H1 (cell line): ENCODE data around the gene TPRA1. TPM values are rescaled to one million over a fixed set of nuclear protein-coding genes. Genes with fewer than 3 reads are reported as not detected.

Source experiments
- CTCF ChIA-PET: fragments of 300-600 bp; sonication (Branson Sonifier 250); formaldehyde crosslinking; loops from one replicate; lab custom pipeline; 2021; ENCODE audit not compliant: partially characterized antibody; lab: Charles Lee
- POLR2A ChIA-PET: fragments of 300-600 bp; sonication (Branson Sonifier 250); formaldehyde crosslinking; loops from one replicate; lab custom pipeline; 2021; ENCODE audit warnings: inconsistent platforms; ENCODE audit not compliant: partially characterized antibody; lab: Charles Lee
- DNase-seq, 2 experiments: peaks; one replicate each; pipeline versions ENCODE4 v3.0.0 to v3.0.0-alpha.2; 2010 to 2022; ENCODE audit warnings: low spot score in 2 of 2, low read depth in 1 of 2, mixed read lengths in 1 of 2
- FAIRE-seq: peaks from 2 replicates; lab custom pipeline; 2011; peaks lifted over from hg19 to GRCh38; lab: Jason Lieb, UNC
- H2AFZ ChIP-seq: 2 replicates; pipeline ENCODE4 v1.8.1; 2012; ENCODE audit warnings: low read length, inconsistent platforms
- H2AK5ac ChIP-seq: 2 replicates; pipeline ENCODE4 v1.6.1; 2013; ENCODE audit warnings: low read depth, low read length
- H2BK120ac ChIP-seq: replicated peaks from 2 replicates; pipeline ENCODE3; 2013; ENCODE audit warnings: low read depth, low read length, inconsistent platforms
- H2BK12ac ChIP-seq: 2 replicates; pipeline ENCODE4 v1.6.1; 2013; ENCODE audit warnings: low read depth, low read length
- H2BK15ac ChIP-seq: 2 replicates; pipeline ENCODE4 v1.6.1; 2013; ENCODE audit warnings: low read length
- H2BK20ac ChIP-seq: 2 replicates; pipeline ENCODE4 v1.6.1; 2013; ENCODE audit warnings: low read length
- H2BK5ac ChIP-seq: 2 replicates; pipeline ENCODE4 v1.6.1; 2013; ENCODE audit warnings: low read depth, low read length
- H3K14ac ChIP-seq: 2 replicates; pipeline ENCODE4 v1.6.1; 2013; ENCODE audit warnings: inconsistent platforms; ENCODE audit not compliant: insufficient read length
- H3K18ac ChIP-seq: 2 replicates; pipeline ENCODE4 v1.6.1; 2013; ENCODE audit warnings: low read length; ENCODE audit errors: extremely low read depth
- H3K23ac ChIP-seq: 2 replicates; pipeline ENCODE4 v1.6.1; 2013; ENCODE audit warnings: inconsistent platforms; ENCODE audit not compliant: insufficient read length
- H3K23me2 ChIP-seq: 2 replicates; pipeline ENCODE4 v1.6.1; 2013; ENCODE audit warnings: low read depth, low read length
- H3K27ac ChIP-seq: 2 replicates; pipeline ENCODE4 v1.6.1; 2011; ENCODE audit warnings: low read depth, low read length, inconsistent platforms
- H3K27me3 ChIP-seq, 4 experiments: replicated peaks in 1 of 4; 1 replicate in 1 of 4; 2 replicates in 3 of 4; pipeline versions ENCODE4 v1.6.1 to v1.8.1; 2011 to 2013; ENCODE audit warnings: low read length in 3 of 4, mild to moderate bottlenecking in 3 of 4, inconsistent platforms in 2 of 4, mixed read lengths in 2 of 4, moderate library complexity in 1 of 4; ENCODE audit not compliant: control insufficient read depth in 3 of 4, insufficient read depth in 3 of 4; ENCODE audit errors: extremely low read depth in 1 of 4
- H3K36me3 ChIP-seq, 4 experiments: 2 replicates each; pipeline versions ENCODE4 v1.6.1 to v1.8.1; 2011 to 2013; ENCODE audit warnings: mild to moderate bottlenecking in 4 of 4, low read length in 3 of 4, moderate library complexity in 2 of 4, control low read depth in 1 of 4, inconsistent platforms in 1 of 4; ENCODE audit not compliant: insufficient read depth in 4 of 4, control insufficient read depth in 2 of 4
- H3K4ac ChIP-seq: replicated peaks from 2 replicates; pipeline ENCODE3; 2013; ENCODE audit warnings: low read length, low read depth, mixed read lengths, inconsistent platforms; ENCODE audit not compliant: insufficient read length
- H3K4me1 ChIP-seq, 4 experiments: replicated peaks in 1 of 4; 1 replicate in 1 of 4; 2 replicates in 3 of 4; pipeline versions ENCODE4 v1.6.1 to v1.8.1; 2011 to 2013; ENCODE audit warnings: low read length in 3 of 4, inconsistent platforms in 2 of 4, mixed read lengths in 1 of 4; ENCODE audit not compliant: insufficient read depth in 4 of 4, control insufficient read depth in 3 of 4
- H3K4me2 ChIP-seq, 2 experiments: 2 replicates each; pipeline versions ENCODE4 v1.6.1 to v1.8.1; 2011 to 2013; ENCODE audit warnings: low read depth in 2 of 2, low read length in 2 of 2, control low read depth in 1 of 2, inconsistent platforms in 1 of 2, mild to moderate bottlenecking in 1 of 2; ENCODE audit not compliant: insufficient read depth in 1 of 2
- H3K4me3 ChIP-seq, 4 experiments: fragments of 200-600, 300-600 bp in 1 of 4; sonication (generic), shearing (Covaris generic), sonication (Bioruptor Twin) in 1 of 4; 2 replicates each; pipeline versions ENCODE4 v1.5.1 to v1.8.1; 2011 to 2016; ENCODE audit warnings: low read length in 4 of 4, low read depth in 3 of 4, control low read depth in 2 of 4, inconsistent platforms in 2 of 4, mild to moderate bottlenecking in 2 of 4, mixed read lengths in 1 of 4, moderate library complexity in 1 of 4; ENCODE audit not compliant: insufficient read depth in 2 of 4; ENCODE audit errors: extremely low read depth in 1 of 4
- H3K56ac ChIP-seq: replicated peaks from 2 replicates; pipeline ENCODE3; 2013; ENCODE audit warnings: low read depth, mild to moderate bottlenecking, mixed read lengths, low read length, inconsistent platforms; ENCODE audit not compliant: insufficient read length
- H3K79me1 ChIP-seq: 2 replicates; pipeline ENCODE4 v1.6.1; 2013; ENCODE audit warnings: low read depth, low read length, control low read depth
- H3K79me2 ChIP-seq, 2 experiments: 2 replicates each; pipeline versions ENCODE4 v1.6.1 to v1.8.1; 2012 to 2013; ENCODE audit warnings: low read length in 2 of 2, mild to moderate bottlenecking in 2 of 2, inconsistent platforms in 1 of 2; ENCODE audit not compliant: insufficient read depth in 2 of 2, control insufficient read depth in 1 of 2
- H3K9ac ChIP-seq, 4 experiments: replicated peaks in 1 of 4; 1 replicate in 1 of 4; 2 replicates in 3 of 4; pipeline versions ENCODE4 v1.6.1 to v1.8.1; 2011 to 2013; ENCODE audit warnings: low read depth in 3 of 4, low read length in 3 of 4, control low read depth in 2 of 4, mild to moderate bottlenecking in 2 of 4, moderate library complexity in 2 of 4, inconsistent platforms in 1 of 4; ENCODE audit errors: extremely low read depth in 1 of 4
- H3K9me3 ChIP-seq, 2 experiments: 2 replicates each; pipeline versions ENCODE4 v1.6.1 to v1.8.1; 2012 to 2013; ENCODE audit warnings: mild to moderate bottlenecking in 2 of 2, moderate library complexity in 2 of 2, control low read depth in 1 of 2, inconsistent platforms in 1 of 2, low read depth in 1 of 2, low read length in 1 of 2, mixed read lengths in 1 of 2; ENCODE audit not compliant: insufficient read depth in 2 of 2
- H4K20me1 ChIP-seq, 2 experiments: replicated peaks in 1 of 2; 2 replicates each; pipeline versions ENCODE3 to v1.8.1; 2011 to 2013; ENCODE audit warnings: inconsistent platforms in 2 of 2, low read length in 2 of 2, mild to moderate bottlenecking in 1 of 2; ENCODE audit not compliant: insufficient read depth in 2 of 2, control insufficient read depth in 1 of 2
- H4K5ac ChIP-seq: 2 replicates; pipeline ENCODE4 v1.6.1; 2013; ENCODE audit warnings: low read length, low read depth, mixed read lengths, inconsistent platforms; ENCODE audit not compliant: insufficient read length
- H4K8ac ChIP-seq: 2 replicates; pipeline ENCODE4 v1.8.0; 2013; ENCODE audit warnings: mild to moderate bottlenecking, moderate library complexity, low read length, inconsistent platforms; ENCODE audit not compliant: insufficient read depth; ENCODE audit errors: extremely low read depth
- H4K91ac ChIP-seq: replicated peaks from 2 replicates; pipeline ENCODE3; 2013; ENCODE audit warnings: low read length, mixed read lengths, inconsistent platforms; ENCODE audit not compliant: insufficient read length
- CBX5 ChIP-seq: fragments of 300-800, 300-1000 bp; sonication (generic); IDR thresholded peaks from 2 replicates; pipeline ENCODE4 v1.7.1; 2016; ENCODE audit warnings: antibody characterized with exemption, low read length, low read depth
- EZH2 ChIP-seq: fragments of 200-600 bp; sonication (generic); IDR thresholded peaks from 2 replicates; pipeline ENCODE4 v1.7.1; 2012; ENCODE audit warnings: low read depth, mild to moderate bottlenecking, moderate library complexity, low read length, inconsistent platforms; ENCODE audit not compliant: severe bottlenecking
- HDAC6 ChIP-seq: IDR thresholded peaks from one replicate; pipeline ENCODE4 v1.7.1; 2012; ENCODE audit warnings: low read depth, mild to moderate bottlenecking, inconsistent platforms, low read length, moderate library complexity
- KDM1A ChIP-seq: fragments of 200-600, 300-600 bp; sonication (generic); IDR thresholded peaks from 2 replicates; pipeline ENCODE4 v1.7.1; 2016; ENCODE audit warnings: mild to moderate bottlenecking, low read length, borderline replicate concordance
- MAFK ChIP-seq: IDR thresholded peaks from 2 replicates; pipeline ENCODE4 v1.6.1; 2012; ENCODE audit warnings: low read depth, mild to moderate bottlenecking, improper control_type of control experiment, low read length
- TBP ChIP-seq: IDR thresholded peaks from 2 replicates; pipeline ENCODE4 v1.6.1; 2011; ENCODE audit warnings: low read depth, low read length, improper control_type of control experiment
- WGBS, 2 experiments: shearing (Covaris generic) in 1 of 2; methylation state at CpG; one replicate each; pipeline versions ENCODE4 v1.1.6 to v1.1.7; 2013 to 2015; ENCODE audit warnings: low lambda C conversion rate in 2 of 2, mixed read lengths in 2 of 2, inconsistent platforms in 1 of 2, low coverage in 1 of 2, missing lambda C conversion rate in 1 of 2; ENCODE audit not compliant: insufficient replicate concordance in 2 of 2, insufficient coverage in 1 of 2, insufficient read length in 1 of 2; ENCODE audit errors: extremely low coverage in 1 of 2, missing lambda C conversion rate in 1 of 2; 5-methylcytosine and 5-hydroxymethylcytosine counted together
- polyA plus RNA-seq, 7 experiments: library from polyadenylated mRNA; depleted of rRNA in 3 of 7; stranded (reverse) in 5 of 7; unstranded in 2 of 7; fragments of >200 nt in 5 of 7; fragments of 200-250 nt in 2 of 7; gene quantifications; 1 replicate in 5 of 7; 2 replicates in 1 of 7; 4 replicates in 1 of 7; pipeline versions ENCODE4 v1.2.1 to v1.2.3, GENCODE V29; 2011 to 2013; ENCODE audit warnings: missing spikeins in 2 of 7, mixed read lengths in 2 of 7
- total RNA-seq: library from RNA; stranded (reverse); fragmentation: NEBNext Ultra II Directional; extraction: Animal tissue kit (Norgen Biotek cat#: 25700); gene quantifications from 2 replicates; pipeline ENCODE4 v1.2.1, GENCODE V29; 2021

Gene TPRA1
- total and polyA plus RNA-seq, 2 of the 8 experiments (the other 6 are each of a cell fraction or from before 2014, with no cell fraction given), result 18.8 to 38.5 TPM

- Histone ChIP-seq H4K8ac (peak overlapping the region; percentile 53; the same call in 1 of the 2 replicates), H3K27ac (no peak overlapping the region), H2AK5ac (no peak overlapping the region), H3K79me2 (no peaks in the 10 kb centered on the region), H2BK5ac (no peak overlapping the region), H3K23me2 (no peaks in the 10 kb centered on the region), H4K20me1 (no peaks in the 10 kb centered on the region), H3K79me1 (no peaks in the 10 kb centered on the region), H3K4me2 (no peak overlapping the region), H2BK12ac (peak overlapping the region; percentile 9; the same call in 1 of the 2 replicates), H3K56ac (no peak overlapping the region), H4K5ac (no peak overlapping the region), H2AFZ (no peak overlapping the region), H2BK15ac (no peak overlapping the region), H2BK120ac (no peak overlapping the region), H3K14ac (no peak overlapping the region), H3K9me3 (no peaks in the 10 kb centered on the region), H4K91ac (no peak overlapping the region), H3K4me1 (peaks cover 0 to 12% (median 9%) of the 10 kb centered on the region in 4 experiments; a peak in 6 of 7 replicates), H3K18ac (no peak overlapping the region), H3K4me3 (no peak overlapping the region), H3K4ac (no peak overlapping the region), H3K36me3 (no peaks in the 10 kb centered on the region), H2BK20ac (no peak overlapping the region), H3K27me3 (no peaks in the 10 kb centered on the region; a peak in 2 of 7 replicates), H3K9ac (no peak overlapping the region), H3K23ac (no peak overlapping the region)
- TF ChIP-seq KDM1A, result no peak
- TF ChIP-seq HDAC6, result no peak
- no peak for TF ChIP-seq MAFK
- no peak for TF ChIP-seq CBX5
- no peak for TF ChIP-seq TBP
- TF ChIP-seq EZH2, result no peak
- WGBS, 2 experiments, result 86% methylated on average over 5 of the region's 5 CpGs; no CpG with 5 or more reads in 1 of the 2 experiments
- DNase-seq (no peak), FAIRE-seq (no peak)
- ChIA-PET CTCF (interaction anchor here (0.6 to 9.0 kb wide), 5 partner anchors 21 to 331 kb away, joined by 3 to 69 read pairs (median 3); no protein-coding TSS in a partner anchor), POLR2A (no interaction called here)
Measured at GRCh38 chr3:127541320-127541719, 49.2 kb downstream of the TPRA1 start.
